Body of pancreas (tissue), 4 donors: ENCODE measurements around the gene ITGB1BP1.

Experiments used
- CTCF ChIP-seq, 7 experiments: fragments of 450-650 bp in 4 of 7; fragments of 200-600 bp in 3 of 7; sonication (generic) in 3 of 7; IDR thresholded peaks; one replicate each; pipeline ENCODE4 v1.5.1; 2016 to 2019; ENCODE audit warnings: antibody characterized with exemption in 7 of 7
- POLR2A ChIP-seq, 3 donors: fragments of 450-650 bp; IDR thresholded peaks; one replicate each; pipeline ENCODE4 v1.6.1; 2016; ENCODE audit warnings: antibody characterized with exemption in 3 of 3, mild to moderate bottlenecking in 2 of 3

- TF ChIP-seq POLR2A (IDR thresholded peaks at IDR 0.05): no peak
- TF ChIP-seq CTCF (IDR thresholded peaks at IDR 0.05): no peak
Measured at GRCh38 chr2:9390151-9390850, 33.0 kb downstream of the ITGB1BP1 start.
